Fibroblast of the aortic adventitia (primary cell): ENCODE results near the gene ZFHX3. TPM values are rescaled to one million over a fixed set of nuclear protein-coding genes. Genes with fewer than 3 reads are reported as not detected.

Experiments
- DNase-seq: peaks from one replicate; pipeline ENCODE4 v3.0.0-alpha.2; 2010; ENCODE audit warnings: low read depth
- H3K4me3 ChIP-seq: 2 replicates; pipeline ENCODE4 v1.5.1; 2011; ENCODE audit warnings: low read depth, mild to moderate bottlenecking, control low read depth, low read length, moderate library complexity
- total RNA-seq: library from RNA; depleted of rRNA; stranded (reverse); fragments of >200 nt; gene quantifications from 2 replicates; pipeline ENCODE4 v1.2.3, GENCODE V29; 2012; ENCODE audit warnings: low replicate concordance
- TF ChIP-seq, protein P1 (sequence below): IDR thresholded peaks from 2 replicates; pipeline ENCODE4 v1.5.1; 2011; ENCODE audit warnings: mild to moderate bottlenecking, low read length, control low read depth, inconsistent platforms; ENCODE audit not compliant: insufficient read depth

The ZFHX3 gene
- total RNA-seq, 1 donor: 8.1 TPM

DNA sequence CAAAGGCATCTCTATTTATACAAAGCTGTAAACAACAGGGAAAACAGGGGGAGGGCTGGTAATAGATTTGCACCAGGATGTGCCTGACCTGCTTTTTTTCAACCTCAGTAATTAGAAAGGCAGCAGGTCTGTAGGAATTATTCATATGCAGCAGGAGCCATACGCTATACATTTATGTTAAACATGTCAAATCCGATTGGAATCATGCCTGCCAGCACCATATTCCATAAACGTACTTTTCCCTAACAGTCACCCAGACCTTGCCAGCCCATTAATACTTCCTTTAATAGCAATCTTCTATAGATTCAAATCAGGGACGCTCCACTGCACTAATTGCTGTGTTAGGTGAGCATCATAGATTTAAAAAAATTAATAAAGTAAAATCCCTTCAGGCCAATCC is 223.9 kb downstream of the ZFHX3 start:
- H3K4me3 ChIP-seq: no peak overlapping the region
- no peak for DNase-seq
- TF ChIP-seq, protein P1, sequence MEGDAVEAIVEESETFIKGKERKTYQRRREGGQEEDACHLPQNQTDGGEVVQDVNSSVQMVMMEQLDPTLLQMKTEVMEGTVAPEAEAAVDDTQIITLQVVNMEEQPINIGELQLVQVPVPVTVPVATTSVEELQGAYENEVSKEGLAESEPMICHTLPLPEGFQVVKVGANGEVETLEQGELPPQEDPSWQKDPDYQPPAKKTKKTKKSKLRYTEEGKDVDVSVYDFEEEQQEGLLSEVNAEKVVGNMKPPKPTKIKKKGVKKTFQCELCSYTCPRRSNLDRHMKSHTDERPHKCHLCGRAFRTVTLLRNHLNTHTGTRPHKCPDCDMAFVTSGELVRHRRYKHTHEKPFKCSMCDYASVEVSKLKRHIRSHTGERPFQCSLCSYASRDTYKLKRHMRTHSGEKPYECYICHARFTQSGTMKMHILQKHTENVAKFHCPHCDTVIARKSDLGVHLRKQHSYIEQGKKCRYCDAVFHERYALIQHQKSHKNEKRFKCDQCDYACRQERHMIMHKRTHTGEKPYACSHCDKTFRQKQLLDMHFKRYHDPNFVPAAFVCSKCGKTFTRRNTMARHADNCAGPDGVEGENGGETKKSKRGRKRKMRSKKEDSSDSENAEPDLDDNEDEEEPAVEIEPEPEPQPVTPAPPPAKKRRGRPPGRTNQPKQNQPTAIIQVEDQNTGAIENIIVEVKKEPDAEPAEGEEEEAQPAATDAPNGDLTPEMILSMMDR: no peak

DNA sequence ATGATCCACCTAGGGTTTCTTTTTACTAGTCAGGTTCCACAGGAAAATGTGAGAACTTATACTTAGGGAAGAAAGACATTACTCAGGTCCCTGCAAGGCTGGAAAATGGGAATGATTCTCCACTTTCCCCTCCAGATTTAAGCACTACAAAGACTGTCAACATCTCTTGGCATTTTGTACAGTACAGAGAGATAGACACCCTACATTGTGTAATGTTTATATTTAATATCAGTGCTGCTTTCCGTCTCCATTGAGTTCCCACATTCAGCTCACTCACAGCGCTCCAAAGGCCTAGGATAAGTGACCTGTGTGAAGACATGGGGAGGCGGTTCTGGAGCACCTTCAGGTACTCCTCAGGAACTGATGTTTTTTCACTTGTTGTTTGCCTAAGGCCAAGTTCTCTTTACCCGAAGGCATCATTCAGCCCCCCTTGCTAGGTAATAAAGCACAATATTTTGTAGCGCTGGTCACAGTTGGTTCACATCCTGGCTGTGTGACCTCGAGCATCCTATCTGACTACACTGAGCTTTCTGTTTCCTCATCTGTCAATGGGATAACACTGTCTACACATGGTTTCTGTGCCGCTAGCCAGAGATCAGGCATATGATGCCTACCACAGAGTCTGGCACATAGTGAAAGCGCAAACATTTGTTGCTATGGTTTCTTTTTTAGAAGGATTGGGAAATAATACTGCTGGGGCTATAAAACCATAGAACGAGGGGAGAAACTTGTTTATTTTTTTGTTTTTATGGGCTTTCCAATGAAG is 226.6 kb downstream of the ZFHX3 start:
- DNase-seq: no peak
- no peak overlapping the region for H3K4me3 ChIP-seq
- TF ChIP-seq, protein P1: no peak

DNA sequence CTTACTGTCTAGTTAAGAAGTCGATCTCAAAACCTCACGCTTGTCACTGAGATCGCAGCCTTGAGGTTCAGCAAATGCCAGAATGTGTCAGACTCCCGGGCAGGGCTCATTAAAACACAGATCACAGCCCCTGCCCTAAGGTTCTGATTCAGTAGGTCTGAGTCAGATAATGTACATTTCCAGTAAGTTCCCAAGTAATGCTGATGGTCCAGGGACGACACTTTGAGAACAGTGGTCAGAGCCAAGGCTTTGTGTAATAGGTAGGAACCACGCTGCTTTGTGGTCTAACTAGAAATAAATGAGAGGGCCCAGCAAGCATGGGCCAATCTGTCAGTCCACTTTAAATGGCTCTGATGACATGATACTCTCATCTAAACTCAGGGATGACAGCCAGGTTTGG is 228.6 kb downstream of the ZFHX3 start:
- TF ChIP-seq, protein P1: no peak
- DNase-seq: peak; percentile 36
- no peak overlapping the region for H3K4me3 ChIP-seq

DNA sequence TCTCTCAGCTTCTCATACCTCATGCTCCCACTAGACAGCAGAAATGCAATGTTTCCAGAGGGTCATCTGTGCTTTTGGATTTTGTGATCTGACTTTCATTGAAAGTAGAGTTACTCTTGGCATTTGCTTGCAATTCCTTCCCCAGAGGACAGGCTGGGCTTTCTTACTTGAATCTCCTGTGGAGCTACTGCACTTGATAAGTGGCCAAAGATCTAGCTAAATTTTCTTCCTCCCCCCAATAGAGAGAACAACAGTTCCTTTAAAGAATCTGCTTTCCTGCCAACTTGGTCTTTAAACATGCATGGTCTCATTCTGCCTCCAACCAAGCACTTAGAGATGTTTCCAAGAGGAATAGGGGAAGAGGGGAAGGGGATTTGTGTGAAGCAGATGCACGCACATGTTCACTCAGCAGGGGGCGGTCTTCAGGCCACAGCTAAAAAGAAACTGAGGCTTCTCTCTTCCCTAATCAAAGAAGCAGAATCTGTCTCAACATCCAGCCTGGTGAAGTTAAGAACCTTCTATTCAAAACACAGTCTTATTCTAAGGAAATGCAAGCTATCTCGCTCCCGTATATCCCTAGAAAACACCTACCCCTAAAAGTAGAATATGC is 229.6 kb downstream of the ZFHX3 start:
- H3K4me3 ChIP-seq: no peak overlapping the region
- TF ChIP-seq, protein P1: no peak
- DNase-seq: peak; percentile 49

DNA sequence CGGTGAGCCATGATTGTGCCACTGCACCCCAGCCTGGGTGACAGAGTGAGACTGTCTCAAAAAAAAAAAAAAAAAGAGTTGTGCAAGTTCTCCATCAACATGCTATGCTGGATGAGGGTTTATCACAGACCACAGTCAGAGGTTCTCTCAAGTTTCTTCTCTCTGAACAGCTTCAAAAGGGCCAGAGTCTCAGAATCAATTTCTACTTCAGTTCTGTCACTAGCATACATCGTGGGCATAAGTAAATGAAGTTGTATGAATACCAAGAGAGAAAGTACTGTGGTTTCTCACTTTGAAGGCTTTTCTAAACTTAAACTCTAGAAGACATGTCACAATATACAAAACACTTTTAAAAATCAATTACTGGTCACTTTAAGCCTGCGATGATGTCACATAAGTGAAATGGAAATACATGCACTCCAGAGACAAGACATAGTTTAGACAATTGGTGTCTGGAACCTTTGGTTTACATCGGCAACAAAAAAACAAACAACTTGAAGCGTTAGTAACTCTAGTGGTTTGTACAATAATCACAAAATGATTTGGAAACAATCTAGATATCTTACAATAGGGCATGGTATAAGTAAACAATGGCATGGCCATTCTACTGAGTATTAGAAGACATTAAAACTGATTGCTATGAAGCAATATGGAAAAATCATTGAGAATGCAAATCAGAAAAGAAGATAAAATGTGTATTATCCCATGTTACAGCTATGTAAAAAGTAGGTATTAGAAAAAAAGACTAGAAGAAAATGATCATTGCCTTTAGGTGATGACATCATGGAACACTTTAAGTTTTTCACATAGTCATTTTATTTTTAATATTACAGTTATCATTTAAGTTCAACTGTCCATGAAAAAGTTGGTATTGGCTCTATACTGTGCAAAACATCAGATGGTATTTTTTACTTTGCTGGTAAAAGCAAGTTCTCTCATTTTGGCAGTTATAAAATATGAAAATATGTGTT is 232.3 kb downstream of the ZFHX3 start:
- TF ChIP-seq, protein P1: no peak
- no peak for DNase-seq
- no peak overlapping the region for H3K4me3 ChIP-seq

DNA sequence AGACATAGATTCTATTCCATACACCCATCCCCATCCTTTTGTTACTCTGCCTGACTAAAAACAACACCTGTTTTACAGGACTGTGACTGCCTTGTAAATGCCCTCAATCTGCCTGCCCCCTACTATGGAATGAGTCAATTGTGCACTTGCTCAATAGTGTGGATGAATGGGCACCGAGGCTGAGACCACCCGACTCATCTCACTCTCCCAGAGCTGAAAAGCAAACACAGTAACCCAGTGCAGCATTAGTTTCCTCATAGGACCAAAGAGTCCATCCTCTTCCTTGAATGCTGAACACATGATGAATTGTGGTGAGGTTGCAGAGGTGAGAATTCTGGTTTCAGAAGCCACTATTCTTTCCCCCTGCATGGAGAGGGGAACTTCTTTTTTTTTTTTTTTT is 233.7 kb downstream of the ZFHX3 start:
- no peak overlapping the region for H3K4me3 ChIP-seq
- DNase-seq: no peak
- TF ChIP-seq, protein P1: no peak
